GM21390 (cell line): ENCODE results near the gene GUCY1A1.
"Not testable (repeated sequence)": the region's sequence is repeated elsewhere in the genome, so short reads cannot be mapped to it uniquely, and the experiment has no call there.

ENCODE experiments used
- ATAC-seq: cut with Tn5 transposase; IDR thresholded peaks from one replicate; pipeline ENCODE4 v1.9.1; 2021; ENCODE audit not compliant: unreplicated experiment

Gene GUCY1A1, protein sequence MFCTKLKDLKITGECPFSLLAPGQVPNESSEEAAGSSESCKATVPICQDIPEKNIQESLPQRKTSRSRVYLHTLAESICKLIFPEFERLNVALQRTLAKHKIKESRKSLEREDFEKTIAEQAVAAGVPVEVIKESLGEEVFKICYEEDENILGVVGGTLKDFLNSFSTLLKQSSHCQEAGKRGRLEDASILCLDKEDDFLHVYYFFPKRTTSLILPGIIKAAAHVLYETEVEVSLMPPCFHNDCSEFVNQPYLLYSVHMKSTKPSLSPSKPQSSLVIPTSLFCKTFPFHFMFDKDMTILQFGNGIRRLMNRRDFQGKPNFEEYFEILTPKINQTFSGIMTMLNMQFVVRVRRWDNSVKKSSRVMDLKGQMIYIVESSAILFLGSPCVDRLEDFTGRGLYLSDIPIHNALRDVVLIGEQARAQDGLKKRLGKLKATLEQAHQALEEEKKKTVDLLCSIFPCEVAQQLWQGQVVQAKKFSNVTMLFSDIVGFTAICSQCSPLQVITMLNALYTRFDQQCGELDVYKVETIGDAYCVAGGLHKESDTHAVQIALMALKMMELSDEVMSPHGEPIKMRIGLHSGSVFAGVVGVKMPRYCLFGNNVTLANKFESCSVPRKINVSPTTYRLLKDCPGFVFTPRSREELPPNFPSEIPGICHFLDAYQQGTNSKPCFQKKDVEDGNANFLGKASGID

GRCh38 chr4:155666344-155667221 is at the start of gene GUCY1A1:
GUCY1A1 (plus strand) TSS chr4:155666848; CDS start chr4:155696868, 30,020 bp downstream.
- peak; percentile 36 for ATAC-seq

GRCh38 chr4:155617296-155617695 is 49.4 kb upstream of the GUCY1A1 start:
- ATAC-seq, result no peak

- no peak for ATAC-seq
These were observed 48.3 kb upstream of the GUCY1A1 start for GRCh38 chr4:155618183-155618838.

DNA sequence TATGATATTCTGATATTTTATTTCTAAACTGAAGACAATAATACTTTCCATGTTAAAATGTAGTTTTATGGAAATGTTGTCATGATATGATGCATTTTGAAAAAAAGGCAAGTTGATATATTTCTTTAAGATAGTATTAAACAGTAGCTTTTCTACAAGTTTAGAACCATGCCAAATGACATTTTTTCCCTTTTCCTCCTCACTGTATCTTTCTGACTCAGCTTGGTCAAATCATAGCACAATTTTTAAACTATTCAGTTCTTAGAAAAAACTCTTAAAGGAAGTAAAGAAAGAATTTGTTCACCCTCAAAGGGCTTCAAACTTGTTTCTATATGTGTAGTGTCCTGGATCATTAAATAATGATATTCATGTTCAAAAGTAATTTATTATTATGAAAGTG is 46.0 kb upstream of the GUCY1A1 start:
- no peak for ATAC-seq

DNA sequence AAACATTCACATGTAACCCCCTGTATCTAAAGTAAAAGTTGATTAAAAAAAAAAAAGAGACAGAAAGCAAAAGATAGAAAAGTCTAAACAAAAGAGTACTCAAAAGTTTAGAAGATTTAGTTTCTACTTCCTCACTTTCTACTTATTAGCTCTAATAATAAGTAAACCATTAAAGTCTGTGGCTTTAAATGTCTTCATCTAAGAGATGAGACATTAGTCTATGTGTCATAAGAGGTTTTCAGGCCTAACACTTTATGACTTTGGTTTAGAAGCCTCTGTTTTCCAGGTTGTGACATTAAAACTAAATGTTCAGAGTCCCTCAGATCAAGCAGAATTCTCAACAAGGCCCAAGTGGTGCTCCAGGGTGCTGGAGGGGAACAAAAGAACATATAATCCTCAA is 42.2 kb upstream of the GUCY1A1 start:
- peak; percentile 96 for ATAC-seq

GRCh38 chr4:155626561-155626960 is 40.1 kb upstream of the GUCY1A1 start:
- no peak for ATAC-seq

DNA sequence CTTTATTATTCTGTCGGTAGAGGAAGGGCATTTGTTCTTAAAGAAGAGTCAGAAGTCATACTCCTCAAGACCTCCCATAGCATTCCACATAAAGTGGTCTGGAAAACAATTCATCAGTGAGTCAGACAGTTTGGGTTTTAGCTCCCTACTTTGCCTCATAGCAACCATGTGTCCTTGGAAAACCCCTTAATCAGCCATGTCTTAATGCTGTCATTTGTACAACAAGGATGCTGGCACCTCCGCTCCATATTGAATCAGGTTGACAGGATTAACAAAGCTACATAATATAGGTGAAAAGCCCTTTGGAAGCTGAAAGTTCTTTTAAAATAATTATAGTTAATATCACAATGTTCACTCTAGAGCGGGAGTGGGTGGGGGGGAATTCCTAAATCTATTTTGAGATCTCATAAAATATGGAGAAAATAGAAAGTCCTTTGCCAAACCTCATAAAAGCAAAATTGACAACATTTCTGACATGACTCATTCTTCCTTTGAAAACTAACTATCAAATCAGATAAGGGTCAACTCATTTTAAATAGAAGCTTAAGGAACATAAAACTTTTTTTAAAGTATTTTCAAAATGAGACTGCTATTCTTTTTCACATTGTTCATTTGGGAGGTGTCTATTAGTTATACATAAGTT is 37.3 kb upstream of the GUCY1A1 start:
- no peak for ATAC-seq

DNA sequence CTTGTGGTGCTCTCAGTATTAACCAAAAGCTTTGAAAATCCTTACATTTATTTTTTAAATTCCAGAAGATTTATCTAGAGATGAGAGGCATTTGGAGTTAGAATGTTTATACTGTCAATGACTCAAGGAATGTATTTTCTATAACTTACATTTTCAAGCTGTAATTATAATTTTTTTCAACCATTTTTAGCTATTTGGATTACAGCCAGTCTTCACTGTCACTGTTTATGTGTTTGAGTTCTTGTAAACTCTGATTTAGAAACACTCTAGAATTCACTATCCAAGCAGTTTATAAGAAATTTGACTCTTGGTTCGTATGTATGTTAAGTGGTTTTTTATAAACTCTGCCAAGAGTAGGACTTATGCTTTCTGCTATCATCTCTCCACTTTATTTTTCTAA is 36.7 kb upstream of the GUCY1A1 start:
- no peak for ATAC-seq

- no peak for ATAC-seq
These were observed 34.3 kb upstream of the GUCY1A1 start for GRCh38 chr4:155632310-155632840.

DNA sequence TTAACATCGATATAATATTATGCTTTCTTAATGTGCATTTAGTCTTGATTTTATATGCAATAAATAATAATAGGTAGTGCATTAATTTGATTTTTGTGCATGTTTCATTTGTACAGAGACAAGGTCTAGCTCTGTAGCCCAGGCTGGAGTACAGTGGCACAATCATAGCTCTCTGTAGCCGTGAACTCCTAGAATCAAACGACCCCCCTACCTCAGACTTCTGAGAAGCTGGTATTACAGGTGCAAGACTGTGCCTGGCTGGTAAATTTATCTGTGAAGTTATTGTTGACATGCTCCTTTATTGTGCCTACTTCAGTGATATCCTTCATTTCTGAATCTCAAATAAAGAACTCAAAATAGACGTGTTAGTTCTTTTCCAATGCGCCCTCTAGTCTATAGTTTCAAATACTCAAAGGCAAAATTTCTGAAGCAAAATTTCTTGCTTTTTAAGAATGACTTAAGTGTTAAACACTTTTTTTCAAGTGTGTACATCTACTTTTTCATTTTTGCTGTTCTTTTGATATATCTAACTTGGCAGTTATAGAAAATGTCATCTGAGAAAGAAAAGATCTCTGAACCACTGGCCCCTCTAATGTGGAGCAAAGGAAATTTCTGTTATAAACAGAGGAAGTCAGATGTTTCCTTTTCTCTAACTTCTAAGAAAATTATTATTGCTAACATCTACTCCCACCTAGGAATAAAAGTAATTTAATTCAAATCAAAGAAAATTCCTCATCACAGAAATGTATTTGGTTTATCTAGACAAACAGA is 28.3 kb upstream of the GUCY1A1 start:
- ATAC-seq, result no peak

GRCh38 chr4:155639704-155640523 is 26.7 kb upstream of the GUCY1A1 start:
- peak; percentile 83 for ATAC-seq

DNA sequence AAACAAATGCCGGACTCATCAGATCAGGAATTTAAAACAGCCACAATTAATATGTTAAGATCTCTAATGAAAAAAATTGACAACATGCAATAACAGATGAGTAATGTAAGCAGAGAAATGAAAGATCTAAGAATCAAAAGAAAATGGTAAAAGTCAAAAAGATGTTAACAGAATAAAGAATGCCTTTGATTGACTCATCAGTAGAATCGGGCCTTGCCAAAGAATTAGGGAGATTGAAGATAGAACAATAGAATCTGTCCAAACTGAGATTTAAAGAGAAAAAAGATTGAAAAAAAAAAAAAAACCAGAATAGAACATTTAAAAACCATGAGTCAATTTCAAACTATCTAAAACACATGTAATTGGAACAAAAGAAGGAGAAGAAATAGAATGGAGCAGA is 25.9 kb upstream of the GUCY1A1 start:
- no peak for ATAC-seq

DNA sequence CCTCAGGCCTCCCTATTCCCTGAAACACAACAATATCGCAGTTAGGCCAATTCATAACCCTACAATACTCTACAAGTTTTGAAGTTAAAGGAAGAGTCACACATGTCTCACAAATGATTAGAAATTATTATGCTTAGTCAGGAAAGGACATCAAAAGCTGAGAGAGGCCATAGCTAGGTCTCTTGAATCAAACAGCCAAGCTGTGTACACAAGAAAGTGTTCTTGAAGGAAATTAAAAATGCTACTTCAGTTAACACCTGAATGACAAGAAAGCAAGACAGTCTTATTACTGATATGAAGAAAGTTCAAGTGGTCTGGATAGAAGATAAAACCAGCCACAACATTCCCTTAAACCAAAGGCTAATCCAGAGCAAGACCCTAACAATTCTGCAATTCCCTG is 23.6 kb upstream of the GUCY1A1 start:
- ATAC-seq, result no peak

DNA sequence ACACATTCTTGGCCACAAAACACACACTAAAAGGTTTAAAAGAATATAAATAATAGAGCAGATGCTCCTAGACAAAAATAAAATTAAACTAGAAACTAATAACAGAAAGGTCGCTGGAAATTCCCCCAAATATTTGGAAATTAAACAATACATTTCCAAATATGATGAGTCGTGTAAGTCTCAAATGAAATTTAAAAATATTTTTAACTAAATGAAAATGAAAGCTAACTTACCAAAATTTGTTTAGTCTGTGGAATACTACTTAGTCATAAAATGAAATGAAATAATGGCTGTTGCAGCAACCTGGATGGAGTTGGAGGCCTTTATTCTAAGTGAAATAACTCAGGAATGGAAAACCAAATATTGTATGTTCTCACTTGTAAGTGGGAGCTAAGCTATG is 20.6 kb upstream of the GUCY1A1 start:
- ATAC-seq, result no peak

GRCh38 chr4:155650785-155651184 is 15.9 kb upstream of the GUCY1A1 start:
- not testable (repeated sequence) for ATAC-seq

DNA sequence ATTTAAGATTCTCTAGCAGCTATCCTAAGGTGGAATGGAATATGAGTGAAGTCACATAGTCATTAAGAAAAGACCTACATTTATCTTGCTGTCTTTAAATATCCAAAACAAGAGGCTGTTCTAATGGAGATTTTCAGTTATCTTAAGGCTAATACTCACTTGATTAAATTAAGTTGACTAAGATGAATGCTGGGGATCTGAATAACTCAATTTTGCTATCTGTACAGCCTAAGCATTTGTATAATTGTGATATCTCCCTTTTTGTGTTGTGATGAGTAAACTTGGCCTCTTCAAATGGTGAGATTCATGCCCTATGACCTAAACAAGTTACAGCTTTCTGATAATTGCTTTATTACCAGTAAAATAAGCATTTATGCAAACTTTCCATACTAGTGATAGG is 13.6 kb upstream of the GUCY1A1 start:
- ATAC-seq, result no peak

- ATAC-seq, result no peak
These were observed 10.6 kb upstream of the GUCY1A1 start for GRCh38 chr4:155656025-155656424.

- ATAC-seq, result no peak
These were observed 9.5 kb upstream of the GUCY1A1 start for GRCh38 chr4:155657169-155657568.
